HepG2 (cell line): ENCODE results near the gene NOL4L. TPM values are rescaled to one million over a fixed set of nuclear protein-coding genes. Genes with fewer than 3 reads are reported as not detected.

ENCODE experiments used
- ATF7-NPFF ChIP-seq: sonication (generic); formaldehyde crosslinking; IDR thresholded peaks from 2 replicates; pipeline ENCODE4 v1.8.1; 2023; ENCODE audit warnings: mild to moderate bottlenecking, low read depth, missing genetic modification reagents, moderate library complexity
- HNRNPK ChIP-seq: fragments of 200-400 bp; formaldehyde crosslinking; IDR thresholded peaks from 2 replicates; pipeline ENCODE4 v1.6.1; 2018; ENCODE audit warnings: low read length, low read depth, moderate library complexity, mild to moderate bottlenecking; ENCODE audit not compliant: poor library complexity, severe bottlenecking
- MAFF ChIP-seq: IDR thresholded peaks from 2 replicates; pipeline ENCODE4 v1.6.1; 2011; ENCODE audit warnings: low read depth, low read length, improper control_type of control experiment
- NFATC3 ChIP-seq: sonication (generic); formaldehyde crosslinking; IDR thresholded peaks from 2 replicates; pipeline ENCODE4 v1.5.1; 2020; ENCODE audit warnings: mild to moderate bottlenecking, missing genetic modification reagents
- PHB2 ChIP-seq: fragments of 450-650 bp; IDR thresholded peaks from 2 replicates; pipeline ENCODE4 v1.6.1; 2018; ENCODE audit not compliant: partially characterized antibody
- PTBP1 ChIP-seq: fragments of 200-400 bp; formaldehyde crosslinking; IDR thresholded peaks from 2 replicates; pipeline ENCODE4 v1.6.1; 2018; ENCODE audit warnings: low read length, low read depth; ENCODE audit not compliant: poor library complexity, severe bottlenecking
- REL ChIP-seq: sonication (generic); formaldehyde crosslinking; conservative IDR thresholded peaks from 2 replicates; pipeline ENCODE4 v1.8.0; 2022; ENCODE audit warnings: mild to moderate bottlenecking, missing genetic modification reagents, moderate library complexity
- SMARCC2 ChIP-seq: fragments of 450-650 bp; IDR thresholded peaks from 2 replicates; pipeline ENCODE4 v1.6.1; 2017; ENCODE audit warnings: antibody characterized with exemption, mild to moderate bottlenecking
- SP4 ChIP-seq: sonication (generic); formaldehyde crosslinking; IDR thresholded peaks from 2 replicates; pipeline ENCODE4 v1.8.1; 2023; ENCODE audit warnings: mild to moderate bottlenecking, missing genetic modification reagents
- TSC22D2 ChIP-seq: sonication (generic); formaldehyde crosslinking; IDR thresholded peaks from 2 replicates; pipeline ENCODE4 v1.5.1; 2020; ENCODE audit warnings: missing genetic modification reagents, mild to moderate bottlenecking, borderline replicate concordance
- ZBTB8A ChIP-seq: sonication (generic); formaldehyde crosslinking; IDR thresholded peaks from 2 replicates; pipeline ENCODE4 v1.4.0; 2020; ENCODE audit warnings: mild to moderate bottlenecking, low read depth, missing genetic modification reagents, borderline replicate concordance
- ZNF251 ChIP-seq: sonication (generic); formaldehyde crosslinking; IDR thresholded peaks from 2 replicates; pipeline ENCODE4 v1.9.0; 2021; ENCODE audit warnings: mild to moderate bottlenecking, missing genetic modification reagents
- ZNF354B ChIP-seq: sonication (generic); formaldehyde crosslinking; IDR thresholded peaks from 2 replicates; pipeline ENCODE4 v1.8.0; 2022; ENCODE audit warnings: mild to moderate bottlenecking, missing genetic modification reagents
- ZNF468 ChIP-seq: sonication (generic); formaldehyde crosslinking; IDR thresholded peaks from 2 replicates; pipeline ENCODE4 v1.8.0; 2022; ENCODE audit warnings: mild to moderate bottlenecking, moderate library complexity, missing genetic modification reagents
- ZNF660 ChIP-seq: sonication (generic); formaldehyde crosslinking; IDR thresholded peaks from 2 replicates; pipeline ENCODE4 v1.5.1; 2020; ENCODE audit warnings: mild to moderate bottlenecking, low read depth, missing genetic modification reagents, borderline replicate concordance
- ZNF766 ChIP-seq: sonication (generic); formaldehyde crosslinking; IDR thresholded peaks from 2 replicates; pipeline ENCODE4 v1.5.0; 2020; ENCODE audit warnings: missing genetic modification reagents, borderline replicate concordance
- ZSCAN12 ChIP-seq: sonication (generic); formaldehyde crosslinking; IDR thresholded peaks from 2 replicates; pipeline ENCODE4 v1.9.0; 2021; ENCODE audit warnings: mild to moderate bottlenecking, missing genetic modification reagents
- polyA plus RNA-seq, 8 experiments: library from polyadenylated mRNA; depleted of rRNA in 3 of 8; stranded (reverse) in 7 of 8; unstranded in 1 of 8; fragments of >200 nt; fragmentation: Illumina TruSeq in 4 of 8; extraction: Trizol in 4 of 8; gene quantifications; 2 replicates each; pipeline versions ENCODE4 v1.2.1 to v1.2.3, GENCODE V29; 2011 to 2016; ENCODE audit warnings: low read depth in 4 of 8, missing spikeins in 1 of 8, mixed read lengths in 1 of 8; ENCODE audit not compliant: insufficient read depth in 1 of 8
- total RNA-seq, 5 experiments: library from RNA; depleted of rRNA; stranded (reverse); fragments of >200 nt; fragmentation: Illumina TruSeq; extraction: Trizol; gene quantifications; 2 replicates each; pipeline ENCODE4 v1.2.3, GENCODE V29; 2016; ENCODE audit warnings: low read depth in 1 of 5
- TF ChIP-seq, protein P1 (sequence below): sonication (generic); formaldehyde crosslinking; IDR thresholded peaks from 2 replicates; pipeline ENCODE4 v1.5.1; 2020; ENCODE audit warnings: missing genetic modification reagents, mild to moderate bottlenecking, borderline replicate concordance
- TF ChIP-seq, protein P2 (sequence below): sonication (generic); formaldehyde crosslinking; IDR thresholded peaks from 2 replicates; pipeline ENCODE4 v1.9.0; 2021; ENCODE audit warnings: missing genetic modification reagents, borderline replicate concordance
- TF ChIP-seq, protein P3 (sequence below): IDR thresholded peaks from 2 replicates; pipeline ENCODE4 v1.4.0; 2020; ENCODE audit warnings: mild to moderate bottlenecking, missing genetic modification reagents

NOL4L gene
- total and polyA plus RNA-seq, 2 of the 13 experiments (the other 11 are each of a cell fraction or from before 2014, with no cell fraction given), result 16.6 to 35.4 TPM

DNA sequence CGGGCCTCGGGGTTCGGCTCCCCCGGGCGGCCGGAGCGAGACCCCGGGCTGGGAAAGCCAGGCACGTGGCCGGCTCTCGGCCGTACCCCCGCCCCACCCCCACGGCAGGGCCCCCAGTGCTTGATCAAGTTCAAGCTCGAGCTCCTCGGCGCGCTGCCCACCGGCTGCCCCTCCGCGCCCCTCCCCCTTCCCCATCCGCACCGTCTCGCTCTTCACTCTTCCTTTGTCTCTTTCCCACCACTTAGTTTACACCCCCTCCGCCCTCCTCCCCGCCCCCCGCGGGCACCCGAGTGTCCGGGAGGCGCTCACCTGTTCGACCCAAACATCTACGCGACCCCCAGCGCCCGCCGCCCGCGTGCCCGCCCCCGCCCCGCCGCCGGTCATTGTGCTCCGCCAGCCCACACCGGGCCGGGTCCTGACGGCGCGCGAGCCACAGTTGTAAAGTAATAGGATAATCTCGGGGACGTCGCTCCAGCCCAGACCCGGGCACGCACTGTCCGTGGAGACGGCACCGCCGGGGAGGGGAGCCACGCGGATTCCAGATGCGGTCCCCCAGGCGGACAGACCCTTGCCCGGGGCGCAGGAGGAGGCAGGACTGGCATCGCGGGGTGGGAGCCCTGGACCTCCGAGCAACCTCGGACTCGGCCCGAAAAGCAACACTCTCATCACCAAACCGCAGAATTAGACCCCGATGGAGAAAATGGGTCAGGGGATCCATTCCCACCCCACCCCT lies 100.7 kb downstream of the NOL4L start (continued):
- TF ChIP-seq, protein P1, sequence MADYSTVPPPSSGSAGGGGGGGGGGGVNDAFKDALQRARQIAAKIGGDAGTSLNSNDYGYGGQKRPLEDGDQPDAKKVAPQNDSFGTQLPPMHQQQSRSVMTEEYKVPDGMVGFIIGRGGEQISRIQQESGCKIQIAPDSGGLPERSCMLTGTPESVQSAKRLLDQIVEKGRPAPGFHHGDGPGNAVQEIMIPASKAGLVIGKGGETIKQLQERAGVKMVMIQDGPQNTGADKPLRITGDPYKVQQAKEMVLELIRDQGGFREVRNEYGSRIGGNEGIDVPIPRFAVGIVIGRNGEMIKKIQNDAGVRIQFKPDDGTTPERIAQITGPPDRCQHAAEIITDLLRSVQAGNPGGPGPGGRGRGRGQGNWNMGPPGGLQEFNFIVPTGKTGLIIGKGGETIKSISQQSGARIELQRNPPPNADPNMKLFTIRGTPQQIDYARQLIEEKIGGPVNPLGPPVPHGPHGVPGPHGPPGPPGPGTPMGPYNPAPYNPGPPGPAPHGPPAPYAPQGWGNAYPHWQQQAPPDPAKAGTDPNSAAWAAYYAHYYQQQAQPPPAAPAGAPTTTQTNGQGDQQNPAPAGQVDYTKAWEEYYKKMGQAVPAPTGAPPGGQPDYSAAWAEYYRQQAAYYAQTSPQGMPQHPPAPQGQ (CRISPR knock-in tag), result 0 out of 2 replicates have a peak, but pooled peaks have one; percentile 70
- TF ChIP-seq ZNF354B (CRISPR knock-in tag) (no peak), ZNF468 (CRISPR knock-in tag) (no peak), PTBP1 (peak; percentile 50), ZSCAN12 (CRISPR knock-in tag) (no peak), ZBTB8A (CRISPR knock-in tag) (0 out of 2 replicates have a peak, but pooled peaks have one; percentile 19), SP4 (no peak), PHB2 (no peak), ATF7-NPFF (CRISPR knock-in tag) (no peak), ZNF766 (no peak), MAFF (no peak), NFATC3 (CRISPR knock-in tag) (no peak), TSC22D2 (CRISPR knock-in tag) (0 out of 2 replicates have a peak, but pooled peaks have one; percentile 2), HNRNPK (no peak), ZNF251 (no peak), REL (CRISPR knock-in tag) (no peak), ZNF660 (CRISPR knock-in tag) (no peak), SMARCC2 (no peak)
- TF ChIP-seq, protein P2, sequence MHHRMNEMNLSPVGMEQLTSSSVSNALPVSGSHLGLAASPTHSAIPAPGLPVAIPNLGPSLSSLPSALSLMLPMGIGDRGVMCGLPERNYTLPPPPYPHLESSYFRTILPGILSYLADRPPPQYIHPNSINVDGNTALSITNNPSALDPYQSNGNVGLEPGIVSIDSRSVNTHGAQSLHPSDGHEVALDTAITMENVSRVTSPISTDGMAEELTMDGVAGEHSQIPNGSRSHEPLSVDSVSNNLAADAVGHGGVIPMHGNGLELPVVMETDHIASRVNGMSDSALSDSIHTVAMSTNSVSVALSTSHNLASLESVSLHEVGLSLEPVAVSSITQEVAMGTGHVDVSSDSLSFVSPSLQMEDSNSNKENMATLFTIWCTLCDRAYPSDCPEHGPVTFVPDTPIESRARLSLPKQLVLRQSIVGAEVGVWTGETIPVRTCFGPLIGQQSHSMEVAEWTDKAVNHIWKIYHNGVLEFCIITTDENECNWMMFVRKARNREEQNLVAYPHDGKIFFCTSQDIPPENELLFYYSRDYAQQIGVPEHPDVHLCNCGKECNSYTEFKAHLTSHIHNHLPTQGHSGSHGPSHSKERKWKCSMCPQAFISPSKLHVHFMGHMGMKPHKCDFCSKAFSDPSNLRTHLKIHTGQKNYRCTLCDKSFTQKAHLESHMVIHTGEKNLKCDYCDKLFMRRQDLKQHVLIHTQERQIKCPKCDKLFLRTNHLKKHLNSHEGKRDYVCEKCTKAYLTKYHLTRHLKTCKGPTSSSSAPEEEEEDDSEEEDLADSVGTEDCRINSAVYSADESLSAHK (CRISPR knock-in tag), result 0 out of 2 replicates have a peak, but pooled peaks have one; percentile 9
- TF ChIP-seq, protein P3, sequence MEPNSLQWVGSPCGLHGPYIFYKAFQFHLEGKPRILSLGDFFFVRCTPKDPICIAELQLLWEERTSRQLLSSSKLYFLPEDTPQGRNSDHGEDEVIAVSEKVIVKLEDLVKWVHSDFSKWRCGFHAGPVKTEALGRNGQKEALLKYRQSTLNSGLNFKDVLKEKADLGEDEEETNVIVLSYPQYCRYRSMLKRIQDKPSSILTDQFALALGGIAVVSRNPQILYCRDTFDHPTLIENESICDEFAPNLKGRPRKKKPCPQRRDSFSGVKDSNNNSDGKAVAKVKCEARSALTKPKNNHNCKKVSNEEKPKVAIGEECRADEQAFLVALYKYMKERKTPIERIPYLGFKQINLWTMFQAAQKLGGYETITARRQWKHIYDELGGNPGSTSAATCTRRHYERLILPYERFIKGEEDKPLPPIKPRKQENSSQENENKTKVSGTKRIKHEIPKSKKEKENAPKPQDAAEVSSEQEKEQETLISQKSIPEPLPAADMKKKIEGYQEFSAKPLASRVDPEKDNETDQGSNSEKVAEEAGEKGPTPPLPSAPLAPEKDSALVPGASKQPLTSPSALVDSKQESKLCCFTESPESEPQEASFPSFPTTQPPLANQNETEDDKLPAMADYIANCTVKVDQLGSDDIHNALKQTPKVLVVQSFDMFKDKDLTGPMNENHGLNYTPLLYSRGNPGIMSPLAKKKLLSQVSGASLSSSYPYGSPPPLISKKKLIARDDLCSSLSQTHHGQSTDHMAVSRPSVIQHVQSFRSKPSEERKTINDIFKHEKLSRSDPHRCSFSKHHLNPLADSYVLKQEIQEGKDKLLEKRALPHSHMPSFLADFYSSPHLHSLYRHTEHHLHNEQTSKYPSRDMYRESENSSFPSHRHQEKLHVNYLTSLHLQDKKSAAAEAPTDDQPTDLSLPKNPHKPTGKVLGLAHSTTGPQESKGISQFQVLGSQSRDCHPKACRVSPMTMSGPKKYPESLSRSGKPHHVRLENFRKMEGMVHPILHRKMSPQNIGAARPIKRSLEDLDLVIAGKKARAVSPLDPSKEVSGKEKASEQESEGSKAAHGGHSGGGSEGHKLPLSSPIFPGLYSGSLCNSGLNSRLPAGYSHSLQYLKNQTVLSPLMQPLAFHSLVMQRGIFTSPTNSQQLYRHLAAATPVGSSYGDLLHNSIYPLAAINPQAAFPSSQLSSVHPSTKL (CRISPR knock-in tag), result no peak; the same call in none of the 2 replicates
